Ovary (tissue), 9 donors: ENCODE data around the gene COPE. TPM values are rescaled to one million over a fixed set of nuclear protein-coding genes. Genes with fewer than 3 reads are reported as not detected.
A peak's percentile ranks its signal among the peaks of the same experiment; 100 is the strongest.
"Not testable (repeated sequence)": the region's sequence is repeated elsewhere in the genome, so short reads cannot be mapped to it uniquely, and the experiment has no call there.

Experiments used
- DNase-seq, 5 donors: peaks; one replicate each; pipeline ENCODE4 v3.0.0-alpha.2; 2019 to 2020
- H3K27ac ChIP-seq, 2 donors: fragments of 200-600 bp; one replicate each; pipeline versions ENCODE4 v1.5.1 to v1.8.0; 2019 to 2022
- H3K27me3 ChIP-seq: fragments of 200-600 bp; one replicate; pipeline ENCODE4 v1.8.0; 2022
- H3K36me3 ChIP-seq: fragments of 200-600 bp; sonication (generic); one replicate; pipeline ENCODE4 v1.5.1; 2019
- H3K4me1 ChIP-seq: one replicate; pipeline ENCODE4 v1.8.1; 2013; ENCODE audit warnings: mild to moderate bottlenecking, moderate library complexity; ENCODE audit not compliant: insufficient read depth
- H3K4me3 ChIP-seq: fragments of 200-600 bp; sonication (generic); one replicate; pipeline ENCODE4 v1.5.1; 2017
- H3K9me3 ChIP-seq, 2 donors: fragments of 200-600 bp in 1 of 2; sonication (generic) in 1 of 2; one replicate each; pipeline versions ENCODE4 v1.5.1 to v1.8.1; 2013 to 2019; ENCODE audit warnings: mild to moderate bottlenecking in 1 of 2, moderate library complexity in 1 of 2
- EP300 ChIP-seq: sonication (generic); formaldehyde crosslinking; IDR thresholded peaks from one replicate; pipeline ENCODE4 v1.6.1; 2017; ENCODE audit warnings: antibody characterized with exemption
- POLR2A ChIP-seq: fragments of 450-650 bp; IDR thresholded peaks from one replicate; pipeline ENCODE4 v1.6.1; 2017; ENCODE audit warnings: antibody characterized with exemption, mild to moderate bottlenecking, moderate library complexity
- WGBS, 3 donors: extraction: QIAGEN DNeasy Blood & Tissue Kit in 1 of 3; methylation state at CpG; one replicate each; pipeline versions ENCODE4 v1.1.5 to v1.1.7; 2013 to 2017; 5-methylcytosine and 5-hydroxymethylcytosine counted together
- intact Hi-C, 4 donors: fragments of 100-400 bp; cut with DNase I; formaldehyde crosslinking; loops; one replicate each; pipeline versions ENCODE4 v1.11.0 to v1.15.1; 2022 to 2023
- polyA plus RNA-seq, 2 donors: library from polyadenylated mRNA; stranded (reverse); fragments of 200-250 nt in 1 of 2; fragments of 350-450 nt in 1 of 2; fragmentation: Illumina TruSeq in 1 of 2; extraction: RNeasy Lipid Tissue Mini Kit (QIAGEN cat#74804) in 1 of 2; gene quantifications; one replicate each; pipeline ENCODE4 v1.2.3, GENCODE V29; 2013 to 2014
- total RNA-seq, 7 donors: library from RNA; depleted of rRNA in 2 of 7; stranded (reverse); fragments of >200 nt in 2 of 7; fragmentation: NEBNext Ultra II Directional in 3 of 7; extraction: Animal tissue kit (Norgen Biotek cat#: 25700) in 3 of 7; gene quantifications; one replicate each; pipeline versions ENCODE4 v1.1.0 to v1.2.4, GENCODE V29; 2016 to 2023
- TF ChIP-seq, protein P1 (sequence below), 3 donors: fragments of 450-650 bp in 2 of 3; fragments of 200-600 bp in 1 of 3; IDR thresholded peaks; one replicate each; pipeline versions ENCODE4 v1.5.1 to v1.8.0; 2016 to 2022; ENCODE audit warnings: antibody characterized with exemption in 3 of 3, mild to moderate bottlenecking in 1 of 3
- donor health status: DM: no; HTN: no; CAD: no; lungs with moderate emphysema.
- donor health status: DM: no; HTN: no; CAD: no.
- donor health status: Bipolar disorder and iron deficiency.
- donor health status: DM: yes; HTN: yes; CAD: no.
- donor health status: DM: no; HTN: no; CAD: no.
- donor health status: DM: yes; HTN: yes; CAD: no.

COPE gene
- total and polyA plus RNA-seq, 9 donors = 11.3 to 140 (median 115) TPM

DNA sequence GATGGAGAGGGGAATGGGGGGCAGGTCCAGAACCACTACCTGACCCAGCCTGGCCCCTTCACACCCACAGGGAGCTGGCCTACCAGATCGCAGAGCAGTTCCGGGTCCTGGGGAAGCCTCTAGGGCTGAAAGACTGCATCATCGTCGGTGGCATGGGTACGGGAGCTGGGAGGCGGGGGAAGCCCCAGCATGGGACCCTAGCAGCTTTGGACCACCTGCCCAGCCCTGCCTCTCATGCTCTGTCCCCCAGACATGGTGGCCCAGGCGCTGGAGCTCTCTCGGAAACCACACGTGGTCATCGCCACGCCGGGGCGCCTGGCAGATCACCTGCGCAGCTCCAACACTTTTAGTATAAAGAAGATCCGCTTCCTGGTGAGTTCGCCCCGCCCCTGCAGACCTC lies 2.4 kb upstream of the COPE start:
- WGBS, 3 donors = 90 to 96% (median 91%) methylated on average over 15 to 17 of the region's 17 CpGs
- H3K36me3 ChIP-seq = no peaks in the 10 kb centered on the region
- intact Hi-C loops = no loop called here

DNA sequence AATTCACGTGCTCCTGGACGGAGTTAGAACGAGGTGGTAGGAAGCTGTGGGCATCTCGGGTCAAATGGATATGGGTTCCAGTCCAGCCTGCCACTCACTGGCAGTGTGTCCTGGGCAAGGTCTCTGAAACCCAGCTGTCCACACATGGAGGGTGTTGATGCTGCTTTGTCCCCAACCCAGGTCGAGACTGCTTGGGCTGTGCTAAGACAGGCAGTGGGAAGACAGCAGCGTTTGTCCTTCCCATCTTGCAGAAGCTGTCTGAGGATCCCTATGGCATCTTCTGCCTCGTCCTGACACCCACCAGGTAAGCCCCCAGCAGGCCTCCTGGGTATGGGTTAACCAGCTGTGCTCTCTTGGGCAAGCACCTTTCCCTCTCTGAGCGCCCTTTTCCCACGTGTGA lies 1.2 kb upstream of the COPE start:
- Histone ChIP-seq H3K36me3 (no peaks in the 10 kb centered on the region), H3K27ac (no peak overlapping the region), H3K27me3 (no peaks in the 10 kb centered on the region), H3K4me3 (peak overlapping the region; percentile 74), H3K4me1 (peaks cover 6% of the 10 kb centered on the region), H3K9me3 (no peaks in the 10 kb centered on the region)
- 43 to 57% (median 43%) methylated on average over 9 of the region's 9 CpGs for WGBS, 3 donors
- TF ChIP-seq EP300 (no peak), POLR2A (no peak)
- TF ChIP-seq, protein P1, sequence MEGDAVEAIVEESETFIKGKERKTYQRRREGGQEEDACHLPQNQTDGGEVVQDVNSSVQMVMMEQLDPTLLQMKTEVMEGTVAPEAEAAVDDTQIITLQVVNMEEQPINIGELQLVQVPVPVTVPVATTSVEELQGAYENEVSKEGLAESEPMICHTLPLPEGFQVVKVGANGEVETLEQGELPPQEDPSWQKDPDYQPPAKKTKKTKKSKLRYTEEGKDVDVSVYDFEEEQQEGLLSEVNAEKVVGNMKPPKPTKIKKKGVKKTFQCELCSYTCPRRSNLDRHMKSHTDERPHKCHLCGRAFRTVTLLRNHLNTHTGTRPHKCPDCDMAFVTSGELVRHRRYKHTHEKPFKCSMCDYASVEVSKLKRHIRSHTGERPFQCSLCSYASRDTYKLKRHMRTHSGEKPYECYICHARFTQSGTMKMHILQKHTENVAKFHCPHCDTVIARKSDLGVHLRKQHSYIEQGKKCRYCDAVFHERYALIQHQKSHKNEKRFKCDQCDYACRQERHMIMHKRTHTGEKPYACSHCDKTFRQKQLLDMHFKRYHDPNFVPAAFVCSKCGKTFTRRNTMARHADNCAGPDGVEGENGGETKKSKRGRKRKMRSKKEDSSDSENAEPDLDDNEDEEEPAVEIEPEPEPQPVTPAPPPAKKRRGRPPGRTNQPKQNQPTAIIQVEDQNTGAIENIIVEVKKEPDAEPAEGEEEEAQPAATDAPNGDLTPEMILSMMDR (IDR thresholded peaks at IDR 0.05) = no peak
- DNase-seq = no peak
- intact Hi-C loops = no loop called here

More for the DNA sequence above, 2.4 kb upstream of the COPE start:
- H3K4me3 ChIP-seq = no peak overlapping the region
- no peaks in the 10 kb centered on the region for H3K9me3 ChIP-seq
- no peak for TF ChIP-seq POLR2A
- TF ChIP-seq EP300 = no peak
- TF ChIP-seq, protein P1 (IDR thresholded peaks at IDR 0.05) = no peak
- peaks cover 6% of the 10 kb centered on the region for H3K4me1 ChIP-seq
- H3K27me3 ChIP-seq = no peaks in the 10 kb centered on the region
- no peak for DNase-seq
- H3K27ac ChIP-seq = no peak overlapping the region

DNA sequence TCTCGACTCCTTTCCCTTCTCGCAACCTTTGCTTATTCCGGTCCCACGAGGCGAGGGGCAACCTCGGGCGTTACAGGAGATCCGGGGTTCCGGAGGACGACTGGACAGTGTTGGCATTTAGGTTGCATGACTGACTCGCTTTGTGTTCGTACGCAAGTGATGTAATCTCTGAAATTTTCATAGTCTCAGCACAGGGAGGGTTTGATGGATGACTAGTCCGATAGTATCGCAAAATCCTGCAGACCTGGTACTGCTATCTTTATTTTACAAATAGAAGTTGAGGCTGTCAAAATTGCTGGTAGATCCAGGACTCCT lies 670 bp upstream of the COPE start:
- TF ChIP-seq, protein P1 (IDR thresholded peaks at IDR 0.05) = no peak
- TF ChIP-seq POLR2A = no peak
- no peak for TF ChIP-seq EP300
- Histone ChIP-seq H3K27ac (peak overlapping the region in 1 of 2 donors; percentile 34), H3K4me3 (peak overlapping the region; percentile 74), H3K36me3 (no peaks in the 10 kb centered on the region), H3K4me1 (peaks cover 6% of the 10 kb centered on the region), H3K27me3 (no peaks in the 10 kb centered on the region), H3K9me3 (no peaks in the 10 kb centered on the region)
- 0 to 1% (median 1%) methylated on average over 15 of the region's 15 CpGs for WGBS, 3 donors
- intact Hi-C loops = no loop called here
- DNase-seq = no peak

DNA sequence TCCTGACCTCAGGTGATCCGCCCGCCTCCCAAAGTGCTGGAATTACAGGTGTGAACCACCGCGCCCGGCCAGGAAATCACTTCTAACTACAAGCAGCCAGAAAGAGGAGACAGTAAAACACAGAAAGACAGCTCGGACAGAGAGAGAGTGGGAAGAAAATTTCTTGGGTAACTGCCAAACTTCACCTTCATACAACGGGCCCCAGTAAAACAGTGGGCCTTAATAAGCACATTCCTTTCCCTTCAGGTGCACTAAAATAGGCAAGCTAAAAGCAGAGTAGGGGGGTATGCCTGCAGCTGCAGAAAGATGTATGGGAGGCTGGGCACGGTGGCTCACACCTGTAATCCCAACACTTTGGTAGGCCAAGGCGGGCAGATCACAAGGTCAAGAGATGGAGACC lies 1.6 kb downstream of the COPE start:
- H3K27me3 ChIP-seq, DNase-seq, H3K27ac ChIP-seq, H3K9me3 ChIP-seq, intact Hi-C loops, H3K4me3 ChIP-seq, H3K4me1 ChIP-seq, H3K36me3 ChIP-seq: not testable (repeated sequence)
- 71 to 78% (median 72%) methylated on average over 9 of the region's 9 CpGs for WGBS, 3 donors

DNA sequence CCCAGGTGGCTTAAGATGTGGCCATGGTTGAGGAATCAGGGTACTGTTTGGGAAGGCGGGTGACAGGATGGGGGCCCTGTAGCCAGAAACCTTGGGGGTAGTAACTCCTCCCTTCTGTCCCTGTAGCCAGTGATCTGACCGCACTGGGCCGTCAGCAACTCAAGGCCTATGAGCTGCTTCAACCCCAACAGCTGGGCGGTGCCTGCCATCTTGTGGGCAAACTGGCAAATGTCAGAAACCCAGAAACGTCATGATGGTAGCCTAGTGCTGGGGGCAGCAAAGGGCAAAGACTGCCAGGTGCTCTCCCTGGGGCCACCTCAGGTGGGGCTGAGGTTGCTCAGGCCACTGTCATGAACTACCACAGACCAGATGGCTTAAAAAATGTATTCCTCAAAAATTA lies 3.5 kb downstream of the COPE start:
- TF ChIP-seq, protein P1 (IDR thresholded peaks at IDR 0.05) = no peak
- TF ChIP-seq POLR2A (no peak), EP300 (no peak)
- no peaks in the 10 kb centered on the region for H3K27me3 ChIP-seq
- H3K9me3 ChIP-seq = no peaks in the 10 kb centered on the region
- H3K4me3 ChIP-seq = no peak overlapping the region
- H3K27ac ChIP-seq = no peak overlapping the region
- DNase-seq = peak in 1 of 5 donors; percentile 53
- WGBS, 3 donors = 52 to 66% (median 61%) methylated on average over 5 of the region's 5 CpGs
- H3K36me3 ChIP-seq = no peaks in the 10 kb centered on the region
- intact Hi-C loops = no loop called here
- peaks cover 6% of the 10 kb centered on the region for H3K4me1 ChIP-seq
